Right lobe of liver (tissue), 4 donors: ENCODE data around the gene HSPA12B.

Source experiments
- CTCF ChIP-seq, 4 donors: fragments of 200-600 bp in 3 of 4; fragments of 450-650 bp in 1 of 4; IDR thresholded peaks; one replicate each; pipeline versions ENCODE4 v1.5.1 to v1.8.0; 2016 to 2022; ENCODE audit warnings: antibody characterized with exemption in 4 of 4, mild to moderate bottlenecking in 2 of 4
- POLR2A ChIP-seq: fragments of 450-650 bp; IDR thresholded peaks from one replicate; pipeline ENCODE4 v1.6.1; 2017; ENCODE audit warnings: antibody characterized with exemption, mild to moderate bottlenecking
- donor health status: DM: no; HTN: no; CAD: no.
- donor health status: DM: no; HTN: no; CAD: no.
- donor health status: DM: no; HTN: yes; CAD: no.

DNA sequence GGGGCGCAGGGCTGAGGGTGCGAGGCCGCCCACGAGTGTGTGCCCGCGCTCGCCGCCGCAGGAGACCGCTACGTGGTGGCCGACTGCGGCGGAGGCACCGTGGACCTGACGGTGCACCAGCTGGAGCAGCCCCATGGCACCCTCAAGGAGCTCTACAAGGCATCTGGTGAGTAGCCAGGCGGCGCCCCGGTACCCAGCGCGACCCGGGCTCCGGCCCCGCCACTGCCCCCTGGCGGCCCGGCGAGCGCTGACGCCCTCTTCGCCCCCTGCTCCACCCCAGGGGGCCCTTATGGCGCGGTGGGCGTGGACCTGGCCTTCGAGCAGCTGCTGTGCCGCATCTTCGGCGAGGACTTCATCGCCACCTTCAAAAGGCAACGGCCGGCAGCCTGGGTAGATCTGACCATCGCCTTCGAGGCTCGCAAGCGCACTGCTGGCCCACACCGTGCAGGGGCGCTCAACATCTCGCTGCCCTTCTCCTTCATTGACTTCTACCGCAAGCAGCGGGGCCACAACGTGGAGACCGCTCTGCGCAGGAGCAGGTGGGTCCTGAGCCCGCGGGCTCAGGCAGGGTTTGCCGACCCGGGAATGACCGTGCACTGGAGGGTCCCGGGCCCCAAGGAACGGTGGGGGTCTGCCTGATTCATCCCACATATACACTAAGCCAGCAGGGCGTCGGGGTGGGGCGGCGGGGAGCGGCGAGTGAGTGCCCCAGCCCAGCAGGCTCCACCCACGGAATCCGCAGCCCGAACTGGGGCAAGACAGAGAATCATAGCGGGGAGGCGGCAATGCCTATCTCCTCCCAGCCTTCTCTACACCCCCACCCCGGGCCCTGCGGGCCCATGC lies 17.4 kb downstream of the HSPA12B start:
- TF ChIP-seq POLR2A (no peak), CTCF (IDR thresholded peaks at IDR 0.05) (peak; percentile 45 to 78 (median 55))
